WTC11 (cell line): ENCODE data around the gene TTLL11. TPM values are rescaled to one million over a fixed set of nuclear protein-coding genes. Genes with fewer than 3 reads are reported as not detected.
"Not testable (repeated sequence)": the region's sequence is repeated elsewhere in the genome, so short reads cannot be mapped to it uniquely, and the experiment has no call there.

Experiments used
- ATAC-seq: fragments of 200-7000 bp; cut with Tn5 transposase; 2 replicates; pipeline ENCODE4 v1.10.0; 2021; ENCODE audit warnings: mild to moderate bottlenecking, moderate library complexity
- CTCF ChIA-PET: fragments of 300-600 bp; sonication (Branson Sonifier 250); formaldehyde crosslinking; loops from one replicate; lab custom pipeline; 2021; ENCODE audit warnings: antibody characterized with exemption; lab: Charles Lee
- POLR2A ChIA-PET: fragments of 350-600 bp; sonication (Branson Sonifier 250); formaldehyde crosslinking; loops from one replicate; lab custom pipeline; 2021; ENCODE audit warnings: antibody characterized with exemption; lab: Charles Lee
- DNase-seq: peaks from one replicate; pipeline ENCODE4 v3.0.0; 2021; ENCODE audit warnings: low spot score
- H3K27ac Mint-ChIP-seq: 2 replicates; pipeline ENCODE4 v1.8.0; 2021; ENCODE audit warnings: mixed read lengths
- H3K27me3 Mint-ChIP-seq: 2 replicates; pipeline ENCODE4 v1.8.0; 2021; ENCODE audit warnings: low read depth, mild to moderate bottlenecking, moderate library complexity, mixed read lengths
- H3K36me3 Mint-ChIP-seq: 2 replicates; pipeline ENCODE4 v1.8.0; 2021; ENCODE audit warnings: mixed read lengths
- H3K4me1 Mint-ChIP-seq: 2 replicates; pipeline ENCODE4 v1.8.0; 2022; ENCODE audit warnings: mixed read lengths
- H3K4me3 Mint-ChIP-seq: 2 replicates; pipeline ENCODE4 v1.8.0; 2021; ENCODE audit warnings: mild to moderate bottlenecking, moderate library complexity, mixed read lengths
- H3K9me3 Mint-ChIP-seq: 2 replicates; pipeline ENCODE4 v1.8.0; 2021; ENCODE audit warnings: mixed read lengths
- AR ChIP-seq: fragments of 250-450 bp; sonication (Bioruptor Pico); IDR thresholded peaks from 2 replicates; pipeline ENCODE4 v1.9.0; 2021; ENCODE audit warnings: mild to moderate bottlenecking
- E2F4 ChIP-seq: sonication (generic); formaldehyde crosslinking; IDR thresholded peaks from 2 replicates; pipeline ENCODE4 v1.8.1; 2022; ENCODE audit warnings: low read depth, mild to moderate bottlenecking, moderate library complexity, missing genetic modification reagents, borderline replicate concordance
- GTF2I ChIP-seq: fragments of 250-450 bp; sonication (Bioruptor Pico); conservative IDR thresholded peaks from 2 replicates; pipeline ENCODE4 v1.4.0; 2021; ENCODE audit warnings: mild to moderate bottlenecking
- HMGA2 ChIP-seq: fragments of 250-450 bp; sonication (Bioruptor Pico); IDR thresholded peaks from 2 replicates; pipeline ENCODE4 v1.4.0; 2021; ENCODE audit warnings: mild to moderate bottlenecking, moderate library complexity
- IRF2 ChIP-seq: sonication (generic); formaldehyde crosslinking; IDR thresholded peaks from 2 replicates; pipeline ENCODE4 v1.8.0; 2022; ENCODE audit warnings: low read depth, missing genetic modification reagents, borderline replicate concordance
- JAZF1 ChIP-seq: fragments of 250-450 bp; sonication (Bioruptor Pico); IDR thresholded peaks from 2 replicates; pipeline ENCODE4 v1.9.0; 2021; ENCODE audit warnings: moderate library complexity, mild to moderate bottlenecking, inconsistent platforms
- MXD4 ChIP-seq: fragments of 250-450 bp; sonication (Bioruptor Pico); IDR thresholded peaks from 2 replicates; pipeline ENCODE4 v1.8.0; 2021; ENCODE audit warnings: mild to moderate bottlenecking, moderate library complexity, borderline replicate concordance
- NR1H2 ChIP-seq: sonication (generic); formaldehyde crosslinking; IDR thresholded peaks from 2 replicates; pipeline ENCODE4 v1.9.0; 2021; ENCODE audit warnings: mild to moderate bottlenecking, moderate library complexity, missing genetic modification reagents
- RELA ChIP-seq: sonication (generic); formaldehyde crosslinking; IDR thresholded peaks from 2 replicates; pipeline ENCODE4 v1.8.1; 2022; ENCODE audit warnings: missing genetic modification reagents, mild to moderate bottlenecking, borderline replicate concordance
- SMAD3 ChIP-seq: sonication (generic); formaldehyde crosslinking; IDR thresholded peaks from 2 replicates; pipeline ENCODE4 v1.8.0; 2022; ENCODE audit warnings: missing genetic modification reagents, mild to moderate bottlenecking, borderline replicate concordance
- SMAD4 ChIP-seq: sonication (generic); formaldehyde crosslinking; IDR thresholded peaks from 2 replicates; pipeline ENCODE4 v1.8.0; 2022; ENCODE audit warnings: mild to moderate bottlenecking, missing genetic modification reagents
- TEAD1 ChIP-seq: sonication (generic); formaldehyde crosslinking; IDR thresholded peaks from 2 replicates; pipeline ENCODE4 v1.8.0; 2022; ENCODE audit warnings: mild to moderate bottlenecking, missing genetic modification reagents
- ZNF317 ChIP-seq: sonication (generic); formaldehyde crosslinking; IDR thresholded peaks from 2 replicates; pipeline ENCODE4 v1.8.1; 2023; ENCODE audit warnings: low read depth, mild to moderate bottlenecking, moderate library complexity, missing genetic modification reagents, borderline replicate concordance
- ZNF416 ChIP-seq: fragments of 250-450 bp; sonication (Bioruptor Pico); IDR thresholded peaks from 2 replicates; pipeline ENCODE4 v1.9.0; 2021; ENCODE audit warnings: mild to moderate bottlenecking, inconsistent platforms
- ZNF512 ChIP-seq: sonication (generic); formaldehyde crosslinking; IDR thresholded peaks from 2 replicates; pipeline ENCODE4 v1.8.1; 2022; ENCODE audit warnings: missing genetic modification reagents, borderline replicate concordance
- total RNA-seq: library from RNA; stranded (reverse); gene quantifications from 3 replicates; pipeline ENCODE4 v1.2.3, GENCODE V29; 2021
- TF ChIP-seq, protein P1 (sequence below): fragments of 250-450 bp; sonication (Bioruptor Pico); IDR thresholded peaks from 2 replicates; pipeline ENCODE4 v1.8.0; 2021; ENCODE audit warnings: mild to moderate bottlenecking

The TTLL11 gene
- total RNA-seq, 1 experiment from 2014 or later: 1.1 TPM

DNA sequence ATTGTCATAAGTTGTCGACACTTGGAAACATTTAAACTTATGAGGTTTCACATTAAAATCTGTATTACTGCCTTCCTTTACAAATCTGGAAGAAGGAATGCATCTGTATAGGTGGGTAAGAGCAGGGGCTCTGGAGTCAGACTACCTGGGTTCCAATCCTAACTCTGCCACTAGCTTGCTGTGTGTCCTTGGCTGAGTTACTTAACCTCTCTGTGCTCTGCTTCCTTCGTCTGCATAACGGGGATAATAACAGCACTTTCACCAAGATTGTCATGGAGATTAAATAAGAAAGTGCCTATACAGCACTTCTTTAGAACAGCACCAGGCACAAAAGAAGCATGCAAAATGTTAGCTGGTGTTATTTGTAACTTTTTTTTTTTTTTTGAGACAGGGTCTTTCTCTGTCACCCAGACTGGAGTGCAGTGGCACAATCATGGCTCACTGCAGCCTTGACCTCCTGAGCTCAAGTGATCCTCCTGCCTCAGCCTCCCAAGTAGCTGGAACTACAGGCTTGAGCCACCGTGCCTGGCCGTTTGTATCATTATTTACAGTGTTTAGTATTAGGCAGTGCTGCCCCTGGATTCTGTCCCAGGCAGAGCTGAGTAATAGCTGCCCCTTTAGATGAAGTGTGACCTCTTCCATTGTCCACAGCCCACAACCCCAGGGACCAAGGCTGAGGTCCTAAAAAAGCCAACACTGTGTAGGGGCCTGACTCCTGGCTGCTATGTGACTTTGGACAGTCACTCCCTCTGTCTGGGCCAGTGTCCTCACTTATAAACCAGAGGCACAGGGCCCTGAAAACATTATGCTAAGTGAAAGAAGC is 25.4 kb upstream of the TTLL11 start:
- no peak overlapping the region for H3K27ac Mint-ChIP-seq
- CTCF ChIA-PET: interaction anchor here (0.8 to 24.3 kb wide), 2 partner anchors 21 to 232 kb away, joined by 3 to 627 read pairs; no protein-coding TSS in a partner anchor
- no peak for DNase-seq
- no peaks in the 10 kb centered on the region; the same call in 1 of the 2 replicates for H3K27me3 Mint-ChIP-seq
- H3K36me3 Mint-ChIP-seq: no peaks in the 10 kb centered on the region
- TF ChIP-seq E2F4 (CRISPR knock-in tag): no peak
- no peak for TF ChIP-seq SMAD3 (CRISPR knock-in tag)
- no peak for TF ChIP-seq MXD4
- no peak for TF ChIP-seq ZNF512 (CRISPR knock-in tag)
- TF ChIP-seq HMGA2 (CRISPR knock-in tag): no peak
- TF ChIP-seq, protein P1, sequence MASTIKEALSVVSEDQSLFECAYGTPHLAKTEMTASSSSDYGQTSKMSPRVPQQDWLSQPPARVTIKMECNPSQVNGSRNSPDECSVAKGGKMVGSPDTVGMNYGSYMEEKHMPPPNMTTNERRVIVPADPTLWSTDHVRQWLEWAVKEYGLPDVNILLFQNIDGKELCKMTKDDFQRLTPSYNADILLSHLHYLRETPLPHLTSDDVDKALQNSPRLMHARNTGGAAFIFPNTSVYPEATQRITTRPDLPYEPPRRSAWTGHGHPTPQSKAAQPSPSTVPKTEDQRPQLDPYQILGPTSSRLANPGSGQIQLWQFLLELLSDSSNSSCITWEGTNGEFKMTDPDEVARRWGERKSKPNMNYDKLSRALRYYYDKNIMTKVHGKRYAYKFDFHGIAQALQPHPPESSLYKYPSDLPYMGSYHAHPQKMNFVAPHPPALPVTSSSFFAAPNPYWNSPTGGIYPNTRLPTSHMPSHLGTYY (CRISPR knock-in tag): no peak
- TF ChIP-seq ZNF416 (CRISPR knock-in tag): no peak
- TF ChIP-seq RELA (CRISPR knock-in tag): no peak
- TF ChIP-seq AR (CRISPR knock-in tag): no peak
- no peak for TF ChIP-seq IRF2 (CRISPR knock-in tag)
- TF ChIP-seq ZNF317: no peak
- TF ChIP-seq JAZF1 (CRISPR knock-in tag): no peak
- no peak for TF ChIP-seq SMAD4
- no peak for TF ChIP-seq NR1H2 (CRISPR knock-in tag)
- TF ChIP-seq GTF2I (CRISPR knock-in tag): no peak
- no peak for TF ChIP-seq TEAD1 (CRISPR knock-in tag)
- POLR2A ChIA-PET: no interaction called here
- H3K4me3 Mint-ChIP-seq: no peak overlapping the region
- no peak for ATAC-seq
- no peaks in the 10 kb centered on the region for H3K9me3 Mint-ChIP-seq
- peaks cover 28% of the 10 kb centered on the region for H3K4me1 Mint-ChIP-seq

DNA sequence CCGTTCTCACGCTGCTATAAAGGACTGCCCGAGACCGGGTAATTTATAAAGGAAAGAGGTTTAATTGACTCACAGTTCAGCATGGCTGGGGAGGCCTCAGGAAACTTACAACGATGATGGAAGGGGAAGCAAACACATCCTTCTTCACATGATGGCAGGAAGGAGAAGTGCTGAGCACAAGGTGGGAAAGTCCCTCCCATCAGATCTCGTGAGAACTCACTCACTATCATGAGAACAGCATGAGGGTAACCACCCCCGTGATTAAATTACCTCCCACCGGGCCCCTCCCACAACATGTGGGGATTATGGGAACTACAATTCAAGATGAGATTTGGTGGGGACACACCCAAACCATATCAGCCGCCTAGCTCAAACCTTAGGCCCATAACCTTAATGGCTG is 24.1 kb upstream of the TTLL11 start:
- H3K9me3 Mint-ChIP-seq, H3K4me3 Mint-ChIP-seq, ATAC-seq, H3K27ac Mint-ChIP-seq, POLR2A ChIA-PET, H3K27me3 Mint-ChIP-seq, DNase-seq, H3K36me3 Mint-ChIP-seq: not testable (repeated sequence)
- CTCF ChIA-PET: interaction anchor here (1.5 to 24.3 kb wide), 4 partner anchors 9 to 233 kb away, joined by 4 to 627 read pairs (median 22); no protein-coding TSS in a partner anchor
- H3K4me1 Mint-ChIP-seq: peaks cover 37% of the 10 kb centered on the region
